22Rv1 (cell line): Measurements from ENCODE around the gene OPRL1.

ENCODE experiments used
- ZFX ChIP-seq: fragments of 450-650 bp; IDR thresholded peaks from 2 replicates; pipeline ENCODE4 v1.6.1; 2017; ENCODE audit warnings: antibody characterized with exemption, borderline replicate concordance
- TF ChIP-seq, protein P1 (sequence below): fragments of 450-650 bp; IDR thresholded peaks from 2 replicates; pipeline ENCODE4 v1.5.1; 2017; ENCODE audit warnings: mild to moderate bottlenecking

GRCh38 chr20:64131406-64131805 is 51.5 kb downstream of the OPRL1 start:
- TF ChIP-seq, protein P1, sequence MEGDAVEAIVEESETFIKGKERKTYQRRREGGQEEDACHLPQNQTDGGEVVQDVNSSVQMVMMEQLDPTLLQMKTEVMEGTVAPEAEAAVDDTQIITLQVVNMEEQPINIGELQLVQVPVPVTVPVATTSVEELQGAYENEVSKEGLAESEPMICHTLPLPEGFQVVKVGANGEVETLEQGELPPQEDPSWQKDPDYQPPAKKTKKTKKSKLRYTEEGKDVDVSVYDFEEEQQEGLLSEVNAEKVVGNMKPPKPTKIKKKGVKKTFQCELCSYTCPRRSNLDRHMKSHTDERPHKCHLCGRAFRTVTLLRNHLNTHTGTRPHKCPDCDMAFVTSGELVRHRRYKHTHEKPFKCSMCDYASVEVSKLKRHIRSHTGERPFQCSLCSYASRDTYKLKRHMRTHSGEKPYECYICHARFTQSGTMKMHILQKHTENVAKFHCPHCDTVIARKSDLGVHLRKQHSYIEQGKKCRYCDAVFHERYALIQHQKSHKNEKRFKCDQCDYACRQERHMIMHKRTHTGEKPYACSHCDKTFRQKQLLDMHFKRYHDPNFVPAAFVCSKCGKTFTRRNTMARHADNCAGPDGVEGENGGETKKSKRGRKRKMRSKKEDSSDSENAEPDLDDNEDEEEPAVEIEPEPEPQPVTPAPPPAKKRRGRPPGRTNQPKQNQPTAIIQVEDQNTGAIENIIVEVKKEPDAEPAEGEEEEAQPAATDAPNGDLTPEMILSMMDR: no peak; the same call in 1 of the 2 replicates
- TF ChIP-seq ZFX: no peak
